GM18870 (cell line): ENCODE results near the gene RCL1.

Experiments used
- ATAC-seq: cut with Tn5 transposase; IDR thresholded peaks from one replicate; pipeline ENCODE4 v1.9.1; 2021; ENCODE audit warnings: moderate library complexity; ENCODE audit not compliant: unreplicated experiment

Gene RCL1

DNA sequence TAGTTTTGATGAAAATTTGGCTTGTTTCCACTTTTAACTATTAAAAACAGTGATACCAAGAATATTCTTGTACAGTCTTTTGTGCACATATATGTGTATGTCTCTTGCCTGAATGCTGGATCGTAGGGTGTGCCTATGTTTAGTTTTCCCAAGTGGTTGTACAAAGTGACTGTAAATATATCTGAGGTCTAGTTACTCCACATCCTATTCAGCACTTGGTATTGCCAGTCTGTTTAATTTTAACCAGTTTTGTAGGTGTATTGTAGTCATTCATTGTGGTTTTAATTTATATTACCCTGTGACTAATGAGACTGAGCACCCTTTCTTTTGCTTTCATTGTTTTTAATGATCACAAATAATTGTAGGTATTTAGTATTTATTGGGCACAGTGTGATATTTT, 17.8 kb downstream of the RCL1 start:
- ATAC-seq, result no peak

DNA sequence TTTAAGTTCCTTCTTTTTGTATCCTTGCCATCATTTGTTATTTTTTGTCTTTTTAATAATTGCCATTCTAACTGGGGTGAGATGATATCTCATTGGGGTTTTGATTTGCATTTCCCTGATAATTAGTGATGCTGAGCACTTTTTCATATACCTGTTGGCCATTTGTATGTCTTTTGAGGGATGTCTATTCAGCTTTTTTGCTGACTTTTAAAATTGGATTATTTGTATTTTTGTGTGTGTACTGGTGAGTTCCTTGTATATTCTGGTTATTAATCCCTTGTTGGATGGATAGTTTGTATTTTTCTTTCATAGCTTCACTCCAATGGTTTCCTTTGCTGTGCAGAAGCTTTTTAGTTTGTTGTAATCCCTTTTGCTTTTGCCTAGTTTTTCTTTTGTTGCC, 19.1 kb downstream of the RCL1 start:
- no peak for ATAC-seq

DNA sequence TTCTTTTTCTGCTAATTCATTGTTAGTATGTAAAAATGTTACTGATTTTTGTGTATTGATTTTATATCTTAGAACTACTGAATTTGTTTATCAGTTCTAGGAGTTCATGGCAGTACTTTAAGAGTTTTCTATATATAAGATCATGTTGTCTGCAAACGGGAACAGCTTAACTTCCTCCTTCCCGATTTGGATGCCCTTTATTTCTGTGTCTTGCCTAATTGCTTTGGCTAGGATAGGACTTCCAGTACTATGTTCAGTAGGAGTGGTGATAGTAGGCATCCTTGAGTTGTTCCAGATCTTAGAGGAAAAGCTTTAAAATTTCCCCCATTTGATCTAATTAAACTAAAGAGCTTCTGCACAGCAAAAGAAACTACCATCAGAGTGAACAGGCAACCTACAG, 20.1 kb downstream of the RCL1 start:
- no peak for ATAC-seq

DNA sequence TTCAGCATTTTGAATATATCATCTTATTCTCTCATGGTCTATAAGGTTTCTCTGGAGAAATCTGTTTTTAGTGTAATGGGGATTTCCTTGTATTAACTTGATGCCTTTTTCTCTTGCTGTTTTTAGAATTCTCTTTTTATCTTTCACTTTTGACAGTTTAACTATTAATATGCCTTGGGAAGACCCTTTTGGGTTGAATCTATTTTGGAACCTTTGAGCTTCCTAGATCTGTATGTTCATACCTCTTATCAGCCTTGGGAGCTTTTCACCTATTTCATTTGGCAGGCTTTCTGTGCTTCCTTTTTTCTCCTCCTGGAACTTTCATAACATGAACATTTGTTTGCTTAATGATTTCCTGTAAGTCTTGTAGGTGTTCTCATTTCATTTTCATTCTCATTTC, 22.2 kb downstream of the RCL1 start:
- peak; percentile 76 for ATAC-seq

DNA sequence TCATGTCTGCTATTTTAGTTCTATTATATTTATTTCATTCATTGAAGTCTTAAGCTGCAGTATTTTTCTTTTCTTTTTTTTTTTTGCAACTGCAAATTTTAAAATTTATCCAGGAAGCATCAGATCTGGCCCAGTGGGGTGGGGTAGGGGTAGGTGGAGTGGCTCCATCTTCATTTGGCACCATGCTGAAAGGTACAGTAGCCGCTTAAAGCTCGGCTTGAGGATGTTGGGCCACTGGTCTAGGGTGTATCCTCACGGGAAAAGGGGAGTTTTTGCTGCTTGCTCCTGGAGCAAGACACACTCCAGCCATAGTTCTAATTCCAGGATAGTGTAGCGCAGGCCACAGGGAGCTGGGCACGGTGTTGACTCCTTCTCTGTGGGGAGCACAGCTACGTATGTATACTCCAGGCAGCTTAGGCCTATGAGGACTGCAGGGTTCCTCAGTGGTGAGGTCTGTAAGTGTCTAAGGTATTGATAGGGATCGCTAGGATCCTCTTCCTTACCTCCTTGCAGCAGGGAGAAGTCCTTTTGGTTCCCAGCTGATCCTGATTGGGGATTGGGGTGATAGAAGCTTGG, 22.7 kb downstream of the RCL1 start:
- ATAC-seq, result peak; percentile 7

DNA sequence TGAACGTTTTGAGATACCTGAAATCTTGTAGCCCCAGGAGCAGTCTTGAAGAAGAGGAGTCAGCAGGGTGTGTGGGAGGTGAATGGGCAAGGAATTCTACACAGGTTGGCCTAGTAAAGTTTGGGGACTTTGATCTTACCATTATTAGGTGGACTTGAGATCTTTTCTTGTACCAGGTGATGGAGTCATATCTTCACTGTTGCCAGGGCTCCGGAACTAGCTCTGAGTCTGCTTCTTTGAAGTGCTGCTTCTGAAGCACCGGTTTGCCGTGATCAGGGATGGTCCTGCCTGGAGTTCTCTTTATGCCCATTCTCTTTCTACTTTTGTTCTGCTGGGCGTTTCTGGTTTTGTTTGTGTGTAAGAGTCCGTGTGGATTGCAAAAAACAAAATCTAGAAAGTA, 27.4 kb downstream of the RCL1 start:
- ATAC-seq, result no peak

DNA sequence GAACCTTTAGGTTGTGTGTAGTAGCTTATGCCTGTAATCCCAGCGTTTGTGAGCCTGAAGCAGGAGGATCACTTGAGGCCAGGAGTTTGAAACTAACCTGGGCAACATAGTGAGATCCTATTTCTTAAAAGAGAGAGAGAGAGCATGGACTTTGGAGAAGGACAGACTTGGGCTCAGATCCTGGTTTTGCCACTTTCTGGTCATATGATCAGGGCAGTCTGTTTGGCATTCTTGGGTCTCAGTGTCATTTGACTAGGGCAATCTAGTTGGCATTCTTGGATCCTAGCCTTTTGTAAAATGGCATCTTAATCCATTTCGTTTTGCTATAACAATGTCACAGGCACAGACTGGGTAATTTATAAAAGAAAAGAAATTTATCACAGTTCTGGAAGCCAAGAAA, 28.4 kb downstream of the RCL1 start:
- ATAC-seq, result no peak

DNA sequence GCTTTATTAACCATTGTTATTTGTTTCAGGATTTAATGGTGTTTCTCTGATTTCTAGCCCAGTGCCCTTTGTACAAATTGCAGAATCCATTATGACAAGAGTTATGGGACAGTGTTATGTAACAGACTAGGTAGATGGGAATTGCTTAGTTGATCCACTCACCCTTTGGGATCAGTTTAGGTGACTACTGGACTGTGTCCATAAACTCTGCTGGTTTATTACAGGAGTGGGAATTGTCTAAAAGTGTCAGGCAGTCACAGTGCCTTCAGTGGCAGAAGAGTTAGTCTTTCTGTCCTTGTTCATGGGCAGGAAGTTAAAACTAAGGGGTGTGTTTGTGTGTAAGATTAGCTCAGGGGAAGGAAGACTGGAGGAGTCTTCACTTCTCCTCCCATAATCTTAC, 29.3 kb downstream of the RCL1 start:
- ATAC-seq, result no peak

DNA sequence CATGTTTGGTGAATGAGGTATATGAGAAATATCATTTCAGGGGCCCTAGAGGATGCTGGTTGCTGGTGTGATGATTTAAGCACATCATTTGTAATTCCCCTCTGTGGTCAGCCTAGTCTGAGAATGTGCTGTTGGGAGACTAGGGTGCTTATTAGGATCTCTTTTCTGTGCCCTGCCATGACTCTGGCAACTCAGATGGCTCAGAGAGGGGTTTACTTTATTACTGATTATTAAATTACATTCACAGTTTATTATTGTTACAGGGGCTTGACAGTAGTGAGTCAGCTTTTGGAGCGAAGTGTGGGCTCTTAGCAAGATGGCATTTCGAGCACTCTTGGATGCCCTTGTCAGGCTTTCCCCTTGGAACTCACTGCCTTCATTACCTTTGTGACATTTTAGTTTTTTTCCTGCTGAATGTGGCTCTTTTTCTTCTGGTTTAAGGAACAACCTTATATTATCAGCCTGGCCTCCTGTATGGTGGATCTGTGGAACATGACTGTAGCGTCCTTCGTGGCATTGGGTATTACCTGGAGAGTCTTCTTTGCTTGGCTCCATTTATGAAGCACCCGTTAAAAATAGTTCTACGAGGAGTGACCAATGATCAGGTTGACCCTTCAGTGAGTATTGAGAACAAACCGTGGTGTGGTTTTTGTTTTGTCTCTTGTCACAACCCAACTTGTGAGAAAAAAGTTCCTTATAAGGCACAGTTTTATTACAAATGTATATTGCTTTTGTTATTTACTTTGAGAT, 33.8 kb downstream of the RCL1 start:
- no peak for ATAC-seq

DNA sequence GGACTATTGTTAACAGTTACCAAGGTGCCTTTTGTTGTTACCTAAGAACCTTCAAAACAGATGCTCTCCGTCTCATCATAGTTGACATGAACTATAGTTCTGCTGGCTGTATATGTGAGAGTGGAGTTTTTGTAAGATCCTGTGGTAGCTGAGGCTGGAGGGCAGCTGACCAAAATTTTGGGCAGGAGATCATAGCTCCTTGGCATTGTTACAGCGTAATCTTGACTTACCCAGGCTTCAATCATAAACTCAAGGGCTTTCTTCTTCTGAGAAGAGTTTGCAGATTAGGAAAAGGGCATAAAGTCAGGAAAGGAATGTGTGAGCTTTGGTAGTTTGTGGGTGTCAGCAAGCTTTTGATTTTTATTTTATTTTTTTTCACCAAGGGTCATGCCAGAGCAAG, 34.5 kb downstream of the RCL1 start:
- ATAC-seq, result no peak

DNA sequence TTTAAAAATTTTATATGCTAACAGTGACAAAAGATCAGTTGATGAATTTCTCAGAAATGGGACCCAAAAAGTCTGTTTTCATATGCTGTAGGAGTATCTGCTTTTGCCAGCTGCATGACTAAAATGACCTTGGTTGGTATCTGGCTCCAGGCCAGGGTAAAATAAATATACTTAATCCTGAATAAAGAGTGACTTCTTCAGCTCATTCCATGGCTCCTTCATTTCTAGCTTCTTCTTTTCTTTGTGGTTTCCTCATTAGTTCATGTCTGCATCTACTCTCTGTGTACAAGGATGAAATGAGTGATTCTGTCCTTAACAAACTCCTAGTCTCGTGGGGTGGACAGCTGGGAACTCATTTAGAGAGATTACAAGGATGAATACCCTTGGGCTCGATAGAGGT, 36.0 kb downstream of the RCL1 start:
- ATAC-seq, result no peak

DNA sequence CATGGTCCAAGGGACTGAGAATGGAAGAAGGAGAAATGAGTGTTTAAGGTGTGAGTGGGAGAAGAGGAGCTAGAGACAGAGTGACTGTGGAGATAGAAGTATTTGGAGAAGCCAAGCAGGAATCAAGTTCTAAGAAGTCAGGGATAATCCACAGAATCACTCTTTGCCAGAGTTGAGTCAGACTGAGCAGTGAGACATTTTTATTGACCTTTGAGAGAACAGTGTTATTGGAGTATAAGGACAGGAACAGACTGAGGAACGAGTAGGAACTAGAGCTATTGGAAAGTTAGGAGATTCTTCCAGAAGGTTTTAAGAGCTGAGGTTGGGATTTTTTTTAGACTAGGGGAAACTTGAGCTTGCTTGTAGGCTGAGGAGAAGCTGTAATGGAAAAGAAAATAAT, 37.2 kb downstream of the RCL1 start:
- no peak for ATAC-seq

DNA sequence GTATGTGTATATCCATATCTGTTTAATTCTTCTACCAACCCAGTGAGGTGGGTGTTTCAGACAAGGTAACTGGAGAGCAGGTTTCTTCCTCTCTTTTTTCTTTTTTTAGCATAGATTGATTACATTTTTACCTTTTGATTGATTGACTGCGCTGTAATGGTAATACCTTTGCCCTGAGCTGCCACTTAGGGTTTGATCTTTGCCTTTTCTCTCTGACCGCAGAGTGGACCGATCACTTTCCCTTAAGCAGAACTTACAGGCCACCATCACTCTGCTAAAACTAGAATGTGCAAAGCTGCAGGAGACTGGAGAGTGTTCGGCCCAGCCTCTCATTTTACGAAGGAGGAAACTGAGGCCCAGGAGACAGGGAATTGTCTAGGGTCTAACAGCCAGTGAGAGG, 38.0 kb downstream of the RCL1 start:
- no peak for ATAC-seq

DNA sequence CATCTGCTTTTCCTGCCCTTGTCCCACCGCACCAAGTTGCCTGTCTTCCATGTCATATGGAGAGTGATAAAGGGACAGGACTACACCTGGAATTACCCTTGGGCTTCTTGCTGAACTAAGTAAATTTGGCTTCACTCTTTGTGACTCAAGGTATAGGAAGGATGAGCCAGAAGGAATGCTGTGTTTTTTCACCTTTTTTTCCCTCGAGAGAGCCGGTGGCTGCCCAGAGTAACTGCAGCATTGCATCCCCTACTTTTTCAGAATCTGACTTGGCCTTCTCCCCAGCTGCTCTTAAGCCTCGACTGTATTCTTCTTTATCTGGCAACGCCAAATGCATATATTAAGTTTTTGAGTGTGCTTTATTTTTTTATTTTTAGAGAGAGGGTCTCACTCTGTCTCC, 38.4 kb downstream of the RCL1 start:
- no peak for ATAC-seq

DNA sequence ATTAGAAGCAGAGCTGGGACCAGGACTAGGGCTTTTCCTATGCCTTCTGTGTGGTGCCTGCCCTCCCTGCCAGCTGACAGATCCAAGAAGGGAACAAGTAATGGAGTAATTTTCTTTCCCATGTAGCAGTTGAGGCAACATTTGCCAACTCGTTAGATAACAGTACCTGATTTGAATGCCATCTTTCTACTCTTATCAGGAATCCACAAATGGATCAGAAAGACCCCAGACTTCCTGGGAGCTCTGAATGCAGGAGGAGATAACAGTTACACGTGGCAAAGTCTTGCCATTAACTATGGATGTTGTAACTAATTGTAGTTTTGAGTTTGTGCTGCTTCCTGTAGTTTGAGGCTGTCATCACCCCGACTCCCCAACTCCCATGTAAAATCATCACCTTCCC, 39.2 kb downstream of the RCL1 start:
- ATAC-seq, result no peak

DNA sequence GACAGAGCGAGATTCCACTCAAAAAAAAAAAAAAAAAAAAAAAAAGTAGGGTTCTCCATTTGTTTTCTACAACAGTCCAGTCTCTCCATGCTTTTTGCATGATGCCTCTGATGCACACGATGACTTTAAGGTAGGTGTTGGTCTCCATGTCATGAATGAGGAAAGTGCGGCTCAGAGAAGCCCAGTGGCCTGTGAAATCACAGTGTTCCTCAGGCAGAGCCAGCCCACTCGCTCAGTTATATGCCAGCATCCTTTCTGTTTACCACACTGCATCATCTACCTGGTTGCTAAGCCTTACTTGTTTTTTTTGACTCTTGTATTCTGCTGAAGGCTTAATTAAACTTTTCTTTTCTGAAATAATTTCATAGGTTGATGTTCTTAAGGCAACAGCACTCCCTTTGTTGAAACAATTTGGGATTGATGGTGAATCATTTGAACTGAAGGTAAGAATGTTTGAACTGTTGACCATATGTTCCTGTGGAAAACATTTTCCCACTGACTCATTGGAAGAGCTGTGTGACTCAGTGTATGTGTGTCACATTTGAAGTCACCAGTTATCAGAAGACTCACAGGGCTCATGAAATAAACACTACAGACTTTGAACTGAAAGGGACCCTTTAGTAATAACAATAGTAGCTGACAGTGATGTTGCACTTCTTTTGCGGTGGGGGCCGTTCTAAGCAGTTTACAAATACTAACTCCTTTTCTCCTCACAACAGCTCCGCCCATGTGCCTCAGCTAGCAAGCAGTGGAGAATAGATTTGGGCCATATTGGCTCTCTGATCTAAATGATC, 40.2 kb downstream of the RCL1 start:
- ATAC-seq, result no peak

DNA sequence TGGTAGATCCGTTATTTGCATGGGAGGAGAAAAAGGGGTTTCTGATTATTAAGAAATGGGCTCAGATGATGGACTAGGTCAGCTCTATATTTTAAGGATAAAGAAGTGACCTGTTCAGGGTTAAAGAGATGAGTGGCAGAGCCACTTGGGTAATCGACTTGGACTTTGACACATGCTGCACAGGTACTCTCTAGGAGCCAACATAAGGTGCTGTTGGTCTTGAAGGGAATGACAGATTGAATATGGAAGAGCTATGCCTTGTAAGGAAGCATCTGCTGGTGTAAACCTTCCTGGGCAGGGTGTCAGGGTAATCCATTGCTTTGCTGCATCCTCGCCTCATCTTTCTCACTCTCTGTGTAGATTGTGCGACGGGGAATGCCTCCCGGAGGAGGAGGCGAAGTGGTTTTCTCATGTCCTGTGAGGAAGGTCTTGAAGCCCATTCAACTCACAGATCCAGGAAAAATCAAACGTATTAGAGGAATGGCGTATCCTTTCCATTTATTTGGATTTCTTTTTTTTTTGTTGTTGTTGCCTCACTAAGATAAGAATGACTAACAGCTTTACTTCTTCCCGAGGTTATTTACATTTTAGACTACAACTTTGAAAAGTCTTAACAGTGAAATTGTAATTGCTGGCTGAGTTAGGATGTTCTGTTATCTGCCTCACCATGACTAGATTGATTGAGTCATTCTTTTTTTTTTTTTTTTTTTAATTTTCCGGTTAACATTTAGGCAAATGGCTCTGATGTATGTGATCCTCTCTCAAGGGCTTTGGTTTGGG, 41.2 kb downstream of the RCL1 start:
- ATAC-seq, result no peak

DNA sequence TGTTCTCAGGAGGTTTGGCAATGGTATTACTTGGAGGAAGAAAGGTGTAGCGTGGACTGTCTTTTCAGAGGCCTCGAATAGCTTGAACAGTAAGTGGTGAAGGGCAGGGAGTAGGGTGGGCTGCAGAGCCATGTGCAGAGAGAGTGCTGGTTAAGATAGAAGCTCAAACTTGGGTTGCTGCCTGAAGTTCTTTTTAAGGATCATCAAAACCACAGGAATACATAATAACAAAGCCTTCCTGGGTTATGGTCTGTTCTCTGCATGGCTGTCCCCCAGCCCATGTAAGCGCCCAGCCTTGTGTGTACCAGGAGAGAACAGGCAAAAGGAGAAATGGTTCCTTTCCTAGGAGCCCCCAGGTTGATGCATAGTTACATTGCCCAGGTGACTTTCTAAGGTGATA, 43.9 kb downstream of the RCL1 start:
- no peak for ATAC-seq

DNA sequence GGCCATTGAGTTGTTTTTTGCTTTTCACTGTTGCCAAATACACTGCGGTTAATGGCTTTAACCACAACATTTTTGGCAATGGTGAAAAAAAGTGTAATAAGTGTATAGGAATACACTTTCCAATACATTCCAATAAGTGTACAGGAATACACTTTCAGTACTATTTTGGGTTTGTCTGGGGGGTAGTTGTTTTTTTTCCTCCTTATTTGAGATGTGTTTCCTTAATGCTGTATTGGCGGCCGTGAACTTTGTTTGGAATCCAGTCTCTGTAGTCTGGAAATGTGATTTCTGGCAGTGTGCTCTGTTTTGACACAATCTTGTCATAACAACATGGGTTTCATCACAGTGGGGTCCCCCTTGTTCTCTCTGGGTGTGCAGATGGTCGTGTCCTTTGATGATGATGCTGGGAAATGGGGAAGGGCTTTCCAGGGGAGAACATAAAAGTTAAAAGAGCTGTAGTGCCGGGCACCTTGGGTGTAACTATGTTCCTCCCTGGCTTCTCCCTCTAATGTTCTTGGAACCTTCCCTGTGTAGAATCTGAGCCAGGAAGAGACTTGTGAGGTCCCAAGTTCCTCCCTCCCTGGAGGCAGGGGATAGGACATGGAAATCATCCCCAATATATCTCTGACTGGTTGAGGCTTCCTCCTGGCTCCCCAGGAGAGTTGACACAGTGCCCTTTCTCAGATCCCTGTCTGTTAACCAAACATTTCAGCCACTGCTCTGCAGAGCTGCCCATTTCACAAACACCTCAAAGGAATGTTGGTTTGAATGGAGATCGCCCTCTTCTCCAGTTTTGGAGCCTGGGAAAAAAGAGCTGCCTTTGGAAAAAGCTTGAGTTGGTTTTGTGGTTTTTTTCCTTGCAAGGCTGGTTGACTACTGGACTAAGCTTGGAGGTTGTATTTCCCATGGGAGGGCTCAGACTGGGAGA, 44.8 kb downstream of the RCL1 start:
- no peak for ATAC-seq

DNA sequence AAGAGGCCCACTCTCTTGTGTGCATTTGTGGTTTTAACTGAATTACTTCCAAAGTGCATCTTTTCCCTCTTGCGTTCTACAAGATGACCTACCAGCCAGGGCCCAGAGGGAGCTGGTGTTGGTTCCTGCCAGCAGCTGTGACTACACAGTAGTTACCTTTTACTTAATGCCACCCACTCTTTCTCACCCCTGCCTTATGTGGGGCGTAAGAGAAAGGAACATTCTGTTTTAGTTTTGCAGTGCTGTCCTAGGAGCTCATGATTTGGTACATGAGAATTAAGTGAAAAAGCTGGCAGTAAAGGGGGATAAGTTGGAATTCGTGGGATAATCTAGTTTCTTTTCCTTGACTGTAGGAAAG, 45.4 kb downstream of the RCL1 start:
- no peak for ATAC-seq
